Small intestine (tissue), 7 donors: ENCODE measurements around the gene RBM6. TPM values are rescaled to one million over a fixed set of nuclear protein-coding genes. Genes with fewer than 3 reads are reported as not detected.
A peak's percentile ranks its signal among the peaks of the same experiment; 100 is the strongest.

ENCODE experiments used
- DNase-seq, 2 donors: peaks; one replicate each; pipeline versions ENCODE4 v3.0.0 to v3.0.0-alpha.2; 2013
- FAIRE-seq: peaks from 2 replicates; lab custom pipeline; 2012; peaks lifted over from hg19 to GRCh38; lab: Jason Lieb, UNC
- H3K27ac ChIP-seq, 3 donors: one replicate each; pipeline ENCODE4 v1.5.1; 2013; ENCODE audit warnings: low read length in 2 of 3, mild to moderate bottlenecking in 2 of 3, control low read depth in 1 of 3, inconsistent platforms in 1 of 3, low read depth in 1 of 3, moderate library complexity in 1 of 3
- H3K27me3 ChIP-seq, 3 donors: one replicate each; pipeline ENCODE4 v1.6.1; 2013; ENCODE audit warnings: low read length in 3 of 3, inconsistent platforms in 1 of 3; ENCODE audit not compliant: control insufficient read depth in 3 of 3, insufficient read depth in 3 of 3
- H3K36me3 ChIP-seq, 3 donors: one replicate each; pipeline ENCODE4 v1.6.1; 2013; ENCODE audit warnings: low read length in 3 of 3, inconsistent platforms in 1 of 3, low read depth in 1 of 3, mild to moderate bottlenecking in 1 of 3, moderate library complexity in 1 of 3; ENCODE audit not compliant: control insufficient read depth in 3 of 3, insufficient read depth in 2 of 3
- H3K4me1 ChIP-seq, 3 donors: one replicate each; pipeline ENCODE4 v1.6.1; 2013; ENCODE audit warnings: low read length in 2 of 3, inconsistent platforms in 1 of 3, low read depth in 1 of 3, mild to moderate bottlenecking in 1 of 3, moderate library complexity in 1 of 3; ENCODE audit not compliant: control insufficient read depth in 3 of 3, insufficient read depth in 2 of 3
- H3K4me3 ChIP-seq, 3 donors: one replicate each; pipeline ENCODE4 v1.5.1; 2013; ENCODE audit warnings: low read length in 3 of 3, control low read depth in 1 of 3, inconsistent platforms in 1 of 3, low read depth in 1 of 3, mild to moderate bottlenecking in 1 of 3, moderate library complexity in 1 of 3
- H3K9me3 ChIP-seq, 2 donors: one replicate each; pipeline ENCODE4 v1.6.1; 2013; ENCODE audit warnings: low read depth in 1 of 2, low read length in 1 of 2; ENCODE audit not compliant: control insufficient read depth in 2 of 2, insufficient read depth in 1 of 2
- WGBS, 3 donors: extraction: QIAGEN DNeasy Blood & Tissue Kit; methylation state at CpG; one replicate each; pipeline ENCODE4 v1.1.7; 2013; 5-methylcytosine and 5-hydroxymethylcytosine counted together
- polyA plus RNA-seq, 4 donors: library from polyadenylated mRNA; stranded (reverse) in 3 of 4; unstranded in 1 of 4; fragments of 200-250 nt in 3 of 4; fragments of 120-200 nt in 1 of 4; gene quantifications; one replicate each; pipeline versions ENCODE4 v1.2.1 to v1.2.3, GENCODE V29; 2013
- donor health status: healthy with polysubstance abuse.
- donor health status: control.
- donor health status: control.
- donor health status: Bipolar disorder and iron deficiency.
- donor health status: healthy.

Gene RBM6
- polyA plus RNA-seq, 4 donors, result 61.0 to 409 (median 167) TPM

DNA sequence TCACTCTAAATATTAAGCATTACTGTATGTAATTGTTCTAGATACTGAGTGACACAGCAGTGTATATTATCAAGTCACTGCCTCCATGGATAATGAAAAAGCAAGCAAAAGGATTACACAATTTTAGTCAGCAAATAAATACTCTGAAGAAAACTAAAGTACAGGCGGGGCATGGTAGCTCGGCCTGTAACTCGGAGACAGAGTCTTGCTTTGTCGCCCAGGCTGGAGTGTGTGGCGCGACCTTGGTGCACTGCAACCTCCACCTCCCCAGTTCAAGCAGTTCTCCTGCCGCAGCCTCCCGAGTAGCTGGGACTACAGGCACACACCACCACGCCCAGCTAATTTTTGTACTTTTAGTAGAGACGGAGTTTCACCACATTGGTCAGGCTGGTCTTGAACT is 32.7 kb downstream of the RBM6 start:
- WGBS, 3 donors, result 95 to 98% (median 96%) methylated on average over 10 of the region's 10 CpGs
- no peak for DNase-seq
- Histone ChIP-seq H3K27ac (no peak overlapping the region), H3K4me1 (peaks cover 0 to 3% (median 0%) of the 10 kb centered on the region in 3 donors), H3K9me3 (no peaks in the 10 kb centered on the region), H3K4me3 (no peak overlapping the region), H3K27me3 (no peaks in the 10 kb centered on the region), H3K36me3 (peaks cover 4 to 43% (median 11%) of the 10 kb centered on the region in 3 donors)
- FAIRE-seq, result no peak

DNA sequence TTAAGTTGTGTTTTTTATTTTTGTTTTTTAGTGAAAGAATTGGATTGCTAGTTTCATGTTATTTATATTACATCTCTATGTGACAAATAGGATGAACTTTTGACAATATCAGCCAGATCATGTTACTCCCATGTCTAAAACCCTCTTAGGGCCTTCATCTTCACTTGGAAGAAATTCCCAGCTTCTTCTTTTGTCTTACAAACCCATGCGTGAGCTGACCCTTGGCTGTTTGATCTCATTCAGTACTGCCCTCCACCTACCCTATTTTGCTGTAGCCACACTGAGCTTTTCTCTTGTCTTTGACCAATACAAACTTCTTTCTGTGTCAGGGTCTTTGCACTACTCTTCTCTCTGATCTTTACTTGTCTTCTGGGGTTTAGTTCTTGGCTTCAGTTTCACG is 37.0 kb downstream of the RBM6 start:
- peaks cover 4 to 36% (median 16%) of the 10 kb centered on the region in 3 donors for H3K36me3 ChIP-seq
- no peak for DNase-seq
- no peak for FAIRE-seq
- H3K4me1 ChIP-seq, result no peaks in the 10 kb centered on the region
- H3K4me3 ChIP-seq, result no peak overlapping the region
- H3K9me3 ChIP-seq, result no peaks in the 10 kb centered on the region
- H3K27me3 ChIP-seq, result no peaks in the 10 kb centered on the region
- no peak overlapping the region for H3K27ac ChIP-seq
- WGBS, 3 donors, result 91 to 95% (median 95%) methylated on average over 2 of the region's 2 CpGs

DNA sequence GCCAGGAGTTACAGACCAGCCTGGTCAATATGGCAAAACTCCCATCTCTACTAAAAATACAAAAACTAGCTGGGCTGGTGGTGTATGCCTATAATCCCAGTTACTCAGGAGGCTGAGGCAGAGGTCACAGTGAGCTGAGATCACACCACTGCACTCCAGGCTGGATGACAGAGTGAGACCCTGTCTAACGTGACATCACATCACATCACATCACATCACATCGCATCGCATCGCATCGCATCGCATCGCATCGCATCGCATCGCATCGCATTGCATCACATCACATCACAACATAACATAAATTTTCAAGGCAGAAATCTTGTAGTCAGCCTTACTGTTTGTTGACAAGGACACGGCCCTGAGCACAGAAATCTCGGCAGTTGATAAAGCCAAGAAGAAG is 44.4 kb downstream of the RBM6 start:
- no peaks in the 10 kb centered on the region for H3K27me3 ChIP-seq
- no peak for DNase-seq
- FAIRE-seq, result no peak

DNA sequence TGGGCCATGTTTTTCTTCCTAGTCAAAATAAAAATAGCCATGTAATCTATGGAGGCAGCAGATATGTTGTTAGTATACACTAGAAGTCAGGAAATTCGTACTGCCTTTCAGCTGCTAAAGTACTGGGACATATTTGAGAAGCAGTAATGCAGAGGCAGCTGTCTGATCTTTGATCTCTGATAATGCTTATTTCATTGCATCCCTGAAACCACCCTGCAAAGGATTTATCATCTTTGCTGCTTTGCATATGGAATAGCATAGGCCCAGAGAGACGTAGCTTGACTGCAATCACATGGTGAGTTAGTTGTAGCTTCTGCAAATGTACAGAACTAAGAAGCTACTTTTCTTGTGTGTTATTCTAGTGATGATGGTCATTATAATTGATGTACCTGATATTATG is 52.4 kb downstream of the RBM6 start:
- DNase-seq (peak; percentile 51 to 66), FAIRE-seq (no peak)
- peaks cover 0 to 11% (median 0%) of the 10 kb centered on the region in 3 donors for H3K4me1 ChIP-seq
- H3K4me3 ChIP-seq, result no peak overlapping the region
- 18 to 63% (median 33%) methylated on average over 2 of the region's 2 CpGs for WGBS, 3 donors
- peak overlapping the region in 1 of 3 donors; percentile 26 for H3K27ac ChIP-seq
- peaks cover 3 to 31% (median 4%) of the 10 kb centered on the region in 3 donors for H3K36me3 ChIP-seq
- H3K27me3 ChIP-seq, result no peaks in the 10 kb centered on the region
- no peaks in the 10 kb centered on the region for H3K9me3 ChIP-seq

More for the DNA sequence above, 44.4 kb downstream of the RBM6 start:
- H3K36me3 ChIP-seq, result peaks cover 1 to 46% (median 4%) of the 10 kb centered on the region in 3 donors
- H3K4me3 ChIP-seq, result no peak overlapping the region
- H3K4me1 ChIP-seq, result no peaks in the 10 kb centered on the region
- H3K27ac ChIP-seq, result no peak overlapping the region
- H3K9me3 ChIP-seq, result no peaks in the 10 kb centered on the region
- 60 to 85% (median 83%) methylated on average over 13 of the region's 13 CpGs for WGBS, 3 donors

DNA sequence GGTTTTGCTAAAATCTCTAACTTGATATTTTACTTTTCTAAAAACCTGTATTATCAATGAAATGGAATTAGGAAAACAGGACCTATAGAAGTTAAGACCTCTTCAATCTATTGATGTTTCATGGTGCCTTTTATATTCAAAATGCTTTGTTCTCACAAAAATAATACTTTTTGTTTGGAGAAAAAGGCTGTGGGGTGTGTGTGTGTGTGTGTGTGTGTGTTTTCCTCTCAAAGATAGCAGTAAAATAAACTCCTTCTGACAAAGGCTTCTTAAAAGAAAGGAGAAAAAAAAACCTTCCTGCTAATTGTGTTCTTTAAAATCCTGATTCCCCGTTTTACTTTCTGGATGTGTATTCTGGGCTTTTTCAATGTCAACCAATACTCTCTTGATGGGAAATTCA is 54.5 kb downstream of the RBM6 start:
- DNase-seq (no peak), FAIRE-seq (no peak)
- no peaks in the 10 kb centered on the region for H3K27me3 ChIP-seq
- 90 to 93% (median 91%) methylated on average over 1 of the region's 1 CpG for WGBS, 3 donors
- H3K36me3 ChIP-seq, result peaks cover 3 to 20% (median 6%) of the 10 kb centered on the region in 3 donors
- H3K4me3 ChIP-seq, result no peak overlapping the region
- H3K4me1 ChIP-seq, result peaks cover 0 to 11% (median 0%) of the 10 kb centered on the region in 3 donors
- no peak overlapping the region for H3K27ac ChIP-seq
- no peaks in the 10 kb centered on the region for H3K9me3 ChIP-seq

DNA sequence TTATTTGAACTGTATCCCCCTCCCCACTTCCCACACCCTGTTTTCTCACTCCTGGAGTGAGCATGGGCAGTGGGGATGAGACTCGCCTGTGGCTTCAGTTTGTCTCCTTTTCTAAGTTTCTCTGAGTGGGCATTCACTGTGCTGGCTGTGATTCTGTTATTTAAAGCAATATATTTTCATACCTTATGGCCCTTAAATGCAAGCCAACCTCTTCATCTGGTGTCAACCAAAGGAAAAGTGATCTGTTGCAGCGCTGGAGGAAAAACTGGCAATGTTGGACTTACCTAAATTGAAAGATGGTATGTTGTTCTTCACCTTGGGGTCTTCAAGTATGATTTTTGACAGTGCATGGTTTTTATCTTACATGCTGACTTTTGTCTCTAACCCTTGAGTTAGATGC is 56.1 kb downstream of the RBM6 start:
- DNase-seq (no peak), FAIRE-seq (no peak)
- Histone ChIP-seq H3K4me1 (peaks cover 0 to 11% (median 0%) of the 10 kb centered on the region in 3 donors), H3K9me3 (no peaks in the 10 kb centered on the region), H3K27ac (no peak overlapping the region), H3K4me3 (no peak overlapping the region), H3K27me3 (no peaks in the 10 kb centered on the region), H3K36me3 (peaks cover 9 to 16% (median 9%) of the 10 kb centered on the region in 3 donors)
- WGBS, 3 donors, result 97 to 100% (median 98%) methylated on average over 2 of the region's 2 CpGs

DNA sequence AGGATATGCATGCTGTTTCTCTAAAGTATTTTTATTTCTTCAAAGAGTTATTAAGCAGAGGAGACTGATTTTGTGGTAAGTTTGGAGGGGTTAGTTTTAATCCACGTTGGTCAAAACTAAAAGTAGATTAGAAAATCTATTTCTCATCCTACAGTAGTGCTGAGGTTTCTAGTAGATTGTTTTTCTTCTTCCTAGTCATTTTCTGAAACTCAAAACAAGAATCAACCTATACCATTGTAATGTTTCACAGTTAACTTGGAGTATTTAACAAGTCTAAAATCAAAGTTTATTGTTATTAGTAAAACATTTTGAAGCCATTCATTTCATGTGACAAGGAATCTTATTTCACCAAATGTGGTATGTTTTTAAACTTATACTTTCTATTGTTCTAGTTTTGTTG is 57.9 kb downstream of the RBM6 start:
- no peak overlapping the region for H3K4me3 ChIP-seq
- peaks cover 0 to 2% (median 0%) of the 10 kb centered on the region in 3 donors for H3K4me1 ChIP-seq
- H3K36me3 ChIP-seq, result peaks cover 9 to 27% (median 11%) of the 10 kb centered on the region in 3 donors
- DNase-seq (no peak), FAIRE-seq (no peak)
- H3K27ac ChIP-seq, result no peak overlapping the region
- H3K9me3 ChIP-seq, result no peaks in the 10 kb centered on the region
- H3K27me3 ChIP-seq, result no peaks in the 10 kb centered on the region
- 54 to 66% (median 54%) methylated on average over 1 of the region's 1 CpG for WGBS, 3 donors

DNA sequence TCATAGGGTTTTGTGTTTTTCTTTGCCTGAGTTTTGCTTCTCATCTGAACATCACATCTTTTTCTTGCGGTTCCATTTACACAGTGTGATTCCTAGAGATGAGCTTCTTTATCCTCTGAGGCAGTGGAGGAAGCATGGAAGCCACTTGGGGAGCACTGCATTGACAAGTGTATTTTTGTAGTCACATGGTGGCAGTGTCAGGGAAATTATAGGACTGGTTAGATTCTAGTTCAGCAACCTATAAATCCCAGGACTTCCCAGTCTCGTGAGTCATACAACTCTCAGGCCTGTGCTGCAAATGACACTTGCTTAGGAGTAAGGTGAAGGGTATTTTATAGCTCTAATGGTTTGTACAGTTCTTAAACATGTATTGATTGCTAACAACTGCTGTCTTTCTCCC is 58.4 kb downstream of the RBM6 start:
- no peaks in the 10 kb centered on the region for H3K4me1 ChIP-seq
- FAIRE-seq (no peak), DNase-seq (no peak)
- H3K27ac ChIP-seq, result no peak overlapping the region
- H3K27me3 ChIP-seq, result no peaks in the 10 kb centered on the region
- WGBS, 3 donors, result 83 to 88% (median 85%) methylated on average over 2 of the region's 2 CpGs
- peaks cover 9 to 26% (median 12%) of the 10 kb centered on the region in 3 donors for H3K36me3 ChIP-seq
- no peaks in the 10 kb centered on the region for H3K9me3 ChIP-seq
- H3K4me3 ChIP-seq, result no peak overlapping the region

DNA sequence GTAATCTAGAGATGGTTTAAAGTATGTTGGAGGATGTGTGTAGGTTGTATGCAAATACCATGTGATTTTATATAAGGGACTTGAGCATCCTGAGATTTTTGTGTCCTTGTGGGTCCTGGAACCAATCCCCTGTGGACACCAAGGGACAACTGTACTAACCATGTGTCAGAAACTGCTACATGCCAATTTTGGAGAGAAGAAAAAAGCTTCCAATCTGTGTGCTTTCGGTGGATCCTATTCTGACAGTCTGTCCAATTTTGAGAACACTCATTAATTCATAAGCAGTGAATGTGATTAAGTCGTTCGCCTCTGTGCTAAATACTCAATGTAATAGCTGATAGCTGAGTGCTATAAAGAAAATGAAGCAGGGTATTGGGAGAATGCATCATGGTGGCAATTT is 61.6 kb downstream of the RBM6 start:
- no peak for FAIRE-seq

More for the DNA sequence above, 61.6 kb downstream of the RBM6 start:
- Histone ChIP-seq H3K9me3 (no peaks in the 10 kb centered on the region), H3K36me3 (peaks cover 11 to 27% (median 14%) of the 10 kb centered on the region in 3 donors), H3K27ac (no peak overlapping the region), H3K27me3 (no peaks in the 10 kb centered on the region), H3K4me1 (no peaks in the 10 kb centered on the region), H3K4me3 (no peak overlapping the region)
- WGBS, 3 donors, result 95 to 97% (median 97%) methylated on average over 3 of the region's 3 CpGs
- no peak for DNase-seq
